Iris pigment epithelial cell (primary cell): ENCODE measurements around the gene EXOC1L.
A peak's percentile ranks its signal among the peaks of the same experiment; 100 is the strongest.
"Not testable (repeated sequence)": the region's sequence is repeated elsewhere in the genome, so short reads cannot be mapped to it uniquely, and the experiment has no call there.

Experiments
- DNase-seq: peaks from one replicate; pipeline ENCODE4 v3.0.0-alpha.2; 2011; ENCODE audit warnings: low read depth

The EXOC1L gene

GRCh38 chr4:55838356-55838755, 18.8 kb downstream of the EXOC1L start:
- DNase-seq = no peak

- no peak for DNase-seq
Measured at GRCh38 chr4:55838952-55839351, 19.4 kb downstream of the EXOC1L start.

GRCh38 chr4:55840956-55841355, 21.4 kb downstream of the EXOC1L start:
- no peak for DNase-seq

- DNase-seq = not testable (repeated sequence)
Measured at GRCh38 chr4:55841373-55842239, 22.0 kb downstream of the EXOC1L start.

- not testable (repeated sequence) for DNase-seq
Measured at GRCh38 chr4:55842312-55842711, 22.7 kb downstream of the EXOC1L start.

- no peak for DNase-seq
Measured at GRCh38 chr4:55849724-55850123, 30.1 kb downstream of the EXOC1L start.

GRCh38 chr4:55851885-55852284, 32.3 kb downstream of the EXOC1L start:
- DNase-seq = no peak

GRCh38 chr4:55853484-55854046, 34.0 kb downstream of the EXOC1L start, which contains the start of gene EXOC1:
Gene EXOC1 (plus strand): TSS chr4:55853648. CDS start chr4:55858324, 4,676 bp downstream.
- peak; percentile 96 for DNase-seq

- no peak for DNase-seq
Measured at GRCh38 chr4:55854129-55854528, 34.5 kb downstream of the EXOC1L start.

- no peak for DNase-seq
Measured at GRCh38 chr4:55857586-55857985, 38.0 kb downstream of the EXOC1L start.

- peak; percentile 22 for DNase-seq
Measured at GRCh38 chr4:55859711-55860110, 40.1 kb downstream of the EXOC1L start.

GRCh38 chr4:55864577-55865223, 45.1 kb downstream of the EXOC1L start:
- no peak for DNase-seq

- DNase-seq = peak; percentile 78
Measured at GRCh38 chr4:55865228-55865806, 45.7 kb downstream of the EXOC1L start.

- peak; percentile 98 for DNase-seq
Measured at GRCh38 chr4:55866290-55866907, 46.8 kb downstream of the EXOC1L start.

GRCh38 chr4:55866973-55867574, 47.5 kb downstream of the EXOC1L start:
- DNase-seq = peak; percentile 82

- no peak for DNase-seq
Measured at GRCh38 chr4:55868581-55869090, 49.0 kb downstream of the EXOC1L start.

- DNase-seq = no peak
Measured at GRCh38 chr4:55871299-55871800, 51.8 kb downstream of the EXOC1L start.

- no peak for DNase-seq
Measured at GRCh38 chr4:55874831-55875230, 55.2 kb downstream of the EXOC1L start.

- peak; percentile 16 for DNase-seq
Measured at GRCh38 chr4:55876387-55876786, 56.8 kb downstream of the EXOC1L start.

- no peak for DNase-seq
Measured at GRCh38 chr4:55879224-55879623, 59.6 kb downstream of the EXOC1L start.

GRCh38 chr4:55880652-55881280, 61.2 kb downstream of the EXOC1L start:
- no peak for DNase-seq
